ENCODE data around the gene BRAF. TPM values are rescaled to one million over a fixed set of nuclear protein-coding genes. Genes with fewer than 3 reads are reported as not detected.
"Not testable (repeated sequence)": the region's sequence is repeated elsewhere in the genome, so short reads cannot be mapped to it uniquely, and the experiment has no call there.

Gene BRAF
- total and polyA plus RNA-seq, 3 experiments from 2014 or later = 11.3 to 32.0 (median 28.4) TPM

GRCh38 chr7:140773104-140773503 is 151.6 kb downstream of the BRAF start:
- Mint-ChIP-seq H3K4me1 (peaks cover 0 to 2% (median 0%) of the 10 kb centered on the region in 3 donors), H3K36me3 (peaks cover 16 to 76% (median 30%) of the 10 kb centered on the region in 3 donors), H3K9me3 (peaks cover 0 to 2% (median 0%) of the 10 kb centered on the region in 5 donors), H3K27me3 (no peaks in the 10 kb centered on the region), H3K4me3 (no peak overlapping the region), H3K27ac (peak overlapping the region in 2 of 8 donors; percentile 11 to 50)
- peaks cover 27% of the 10 kb centered on the region for H3K36me3 ChIP-seq (ENCODE audit: insufficient read depth, low read length)
- no peak overlapping the region for H3K4me3 ChIP-seq (ENCODE audit: low read length)
- no peak for DNase-seq
- ChIA-PET CTCF (no interaction called here), POLR2A (no interaction called here)
- no peaks in the 10 kb centered on the region for H3K9me3 ChIP-seq (ENCODE audit: low read length)
- H3K27me3 ChIP-seq (ENCODE audit: insufficient read depth, low read length, poor library complexity, severe bottlenecking) = no peaks in the 10 kb centered on the region
- H3K4me1 ChIP-seq (ENCODE audit: insufficient read depth, low read length) = no peaks in the 10 kb centered on the region
- H3K27ac ChIP-seq (ENCODE audit: low read depth, low read length) = no peak overlapping the region

GRCh38 chr7:140771826-140772225 is 152.9 kb downstream of the BRAF start:
- Mint-ChIP-seq H3K27ac (no peak overlapping the region), H3K4me3 (no peak overlapping the region), H3K27me3 (no peaks in the 10 kb centered on the region), H3K9me3 (peaks cover 0 to 2% (median 0%) of the 10 kb centered on the region in 5 donors), H3K4me1 (peaks cover 0 to 2% (median 0%) of the 10 kb centered on the region in 3 donors), H3K36me3 (peaks cover 28 to 77% (median 38%) of the 10 kb centered on the region in 3 donors)
- ChIA-PET POLR2A (no interaction called here), CTCF (no interaction called here)
- no peaks in the 10 kb centered on the region for H3K27me3 ChIP-seq (ENCODE audit: insufficient read depth, low read length, poor library complexity, severe bottlenecking)
- no peak overlapping the region for H3K27ac ChIP-seq (ENCODE audit: low read depth, low read length)
- H3K9me3 ChIP-seq (ENCODE audit: low read length) = no peaks in the 10 kb centered on the region
- peaks cover 22% of the 10 kb centered on the region for H3K36me3 ChIP-seq (ENCODE audit: insufficient read depth, low read length)
- H3K4me1 ChIP-seq (ENCODE audit: insufficient read depth, low read length) = no peaks in the 10 kb centered on the region
- DNase-seq = no peak
- no peak overlapping the region for H3K4me3 ChIP-seq (ENCODE audit: low read length)

GRCh38 chr7:140769852-140770251 is 154.9 kb downstream of the BRAF start:
- no peak for DNase-seq
- Histone ChIP-seq H3K27me3 (ENCODE audit: insufficient read depth, low read length, poor library complexity, severe bottlenecking) (no peaks in the 10 kb centered on the region), H3K9me3 (ENCODE audit: low read length) (no peaks in the 10 kb centered on the region), H3K4me3 (ENCODE audit: low read length) (no peak overlapping the region), H3K4me1 (ENCODE audit: insufficient read depth, low read length) (no peaks in the 10 kb centered on the region), H3K27ac (ENCODE audit: low read depth, low read length) (no peak overlapping the region), H3K36me3 (ENCODE audit: insufficient read depth, low read length) (peaks cover 23% of the 10 kb centered on the region)
- ChIA-PET POLR2A (no interaction called here), CTCF (no interaction called here)
- Mint-ChIP-seq H3K36me3 (peaks cover 34 to 68% (median 37%) of the 10 kb centered on the region in 3 donors), H3K4me1 (peaks cover 0 to 2% (median 0%) of the 10 kb centered on the region in 3 donors), H3K4me3 (no peak overlapping the region), H3K27ac (no peak overlapping the region), H3K9me3 (peaks cover 0 to 2% (median 2%) of the 10 kb centered on the region in 5 donors), H3K27me3 (no peaks in the 10 kb centered on the region)

DNA sequence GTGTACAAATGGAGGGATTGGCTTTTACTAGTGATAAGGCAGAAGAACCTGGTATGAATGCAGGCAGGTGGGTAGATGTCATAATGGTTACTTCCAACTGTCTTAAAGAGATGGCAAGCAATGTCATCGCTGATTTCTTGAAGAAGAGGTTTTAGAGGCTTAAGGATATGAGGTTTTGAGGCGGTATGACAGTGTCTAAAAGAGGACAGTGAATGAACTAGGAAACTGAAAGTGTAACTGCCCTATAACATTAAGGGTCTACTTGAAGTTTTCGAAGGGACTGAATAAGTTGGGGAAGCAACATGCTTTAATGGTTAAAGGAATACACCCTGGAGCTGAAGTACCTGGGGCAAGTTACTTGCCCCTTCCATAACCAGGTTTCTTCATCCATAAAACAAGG is 157.3 kb downstream of the BRAF start:
- peak overlapping the region in 2 of 8 donors; percentile 54 to 67 for H3K27ac Mint-ChIP-seq
- no peak overlapping the region for H3K27ac ChIP-seq (ENCODE audit: low read depth, low read length)
- peaks cover 0 to 2% (median 2%) of the 10 kb centered on the region in 5 donors for H3K9me3 Mint-ChIP-seq
- H3K4me1 Mint-ChIP-seq = peaks cover 0 to 2% (median 0%) of the 10 kb centered on the region in 3 donors
- H3K36me3 ChIP-seq (ENCODE audit: insufficient read depth, low read length) = peaks cover 10% of the 10 kb centered on the region
- DNase-seq = no peak
- H3K9me3 ChIP-seq (ENCODE audit: low read length) = no peaks in the 10 kb centered on the region
- no peak overlapping the region for H3K4me3 Mint-ChIP-seq
- H3K4me1 ChIP-seq (ENCODE audit: insufficient read depth, low read length) = no peaks in the 10 kb centered on the region
- POLR2A ChIA-PET = no interaction called here
- H3K27me3 Mint-ChIP-seq = no peaks in the 10 kb centered on the region
- H3K4me3 ChIP-seq (ENCODE audit: low read length) = no peak overlapping the region
- peaks cover 28 to 46% (median 37%) of the 10 kb centered on the region in 3 donors for H3K36me3 Mint-ChIP-seq
- no peaks in the 10 kb centered on the region for H3K27me3 ChIP-seq (ENCODE audit: insufficient read depth, low read length, poor library complexity, severe bottlenecking)
- CTCF ChIA-PET = no interaction called here

DNA sequence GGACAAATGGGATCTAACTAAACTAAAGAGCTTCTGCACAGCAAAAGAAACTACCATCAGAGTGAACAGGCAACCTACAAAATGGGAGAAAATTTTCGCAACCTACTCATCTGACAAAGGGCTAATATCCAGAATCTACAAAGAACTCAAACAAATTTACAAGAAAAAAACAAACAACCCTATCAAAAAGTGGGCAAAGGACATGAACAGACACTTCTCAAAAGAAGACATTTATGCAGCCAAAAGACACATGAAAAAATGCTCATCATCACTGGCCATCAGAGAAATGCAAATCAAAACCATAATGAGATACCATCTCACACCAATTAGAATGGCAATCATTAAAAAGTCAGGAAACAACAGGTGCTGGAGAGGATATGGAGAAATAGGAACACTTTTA is 159.3 kb downstream of the BRAF start:
- H3K4me1 ChIP-seq (ENCODE audit: insufficient read depth, low read length); H3K4me1 Mint-ChIP-seq; DNase-seq; H3K27ac ChIP-seq (ENCODE audit: low read depth, low read length); H3K4me3 Mint-ChIP-seq; H3K27me3 ChIP-seq (ENCODE audit: insufficient read depth, low read length, poor library complexity, severe bottlenecking); H3K9me3 Mint-ChIP-seq; CTCF ChIA-PET; H3K4me3 ChIP-seq (ENCODE audit: low read length); H3K9me3 ChIP-seq (ENCODE audit: low read length); H3K27ac Mint-ChIP-seq; POLR2A ChIA-PET; H3K27me3 Mint-ChIP-seq: not testable (repeated sequence)
- peaks cover 10% of the 10 kb centered on the region for H3K36me3 ChIP-seq (ENCODE audit: insufficient read depth, low read length)
- peaks cover 21 to 47% (median 38%) of the 10 kb centered on the region in 3 donors for H3K36me3 Mint-ChIP-seq

GRCh38 chr7:140763166-140763565 is 161.6 kb downstream of the BRAF start:
- not testable (repeated sequence) for H3K4me3 Mint-ChIP-seq, H3K4me1 Mint-ChIP-seq

GRCh38 chr7:140761375-140761774 is 163.4 kb downstream of the BRAF start:
- H3K27ac ChIP-seq (ENCODE audit: low read depth, low read length); DNase-seq; H3K4me3 ChIP-seq (ENCODE audit: low read length); H3K27me3 ChIP-seq (ENCODE audit: insufficient read depth, low read length, poor library complexity, severe bottlenecking); POLR2A ChIA-PET; H3K9me3 Mint-ChIP-seq; H3K4me1 ChIP-seq (ENCODE audit: insufficient read depth, low read length); H3K4me3 Mint-ChIP-seq; CTCF ChIA-PET; H3K27ac Mint-ChIP-seq; H3K9me3 ChIP-seq (ENCODE audit: low read length); H3K27me3 Mint-ChIP-seq; H3K36me3 ChIP-seq (ENCODE audit: insufficient read depth, low read length); H3K4me1 Mint-ChIP-seq: not testable (repeated sequence)
- peaks cover 12 to 30% (median 26%) of the 10 kb centered on the region in 3 donors for H3K36me3 Mint-ChIP-seq

More at GRCh38 chr7:140763166-140763565, 161.6 kb downstream of the BRAF start:
- DNase-seq; H3K27ac ChIP-seq (ENCODE audit: low read depth, low read length); H3K9me3 ChIP-seq (ENCODE audit: low read length); H3K27me3 Mint-ChIP-seq; H3K4me3 ChIP-seq (ENCODE audit: low read length); H3K9me3 Mint-ChIP-seq; POLR2A ChIA-PET; H3K27ac Mint-ChIP-seq; CTCF ChIA-PET; H3K4me1 ChIP-seq (ENCODE audit: insufficient read depth, low read length); H3K27me3 ChIP-seq (ENCODE audit: insufficient read depth, low read length, poor library complexity, severe bottlenecking): not testable (repeated sequence)
- H3K36me3 ChIP-seq (ENCODE audit: insufficient read depth, low read length) = peaks cover 10% of the 10 kb centered on the region
- peaks cover 20 to 42% (median 38%) of the 10 kb centered on the region in 3 donors for H3K36me3 Mint-ChIP-seq

DNA sequence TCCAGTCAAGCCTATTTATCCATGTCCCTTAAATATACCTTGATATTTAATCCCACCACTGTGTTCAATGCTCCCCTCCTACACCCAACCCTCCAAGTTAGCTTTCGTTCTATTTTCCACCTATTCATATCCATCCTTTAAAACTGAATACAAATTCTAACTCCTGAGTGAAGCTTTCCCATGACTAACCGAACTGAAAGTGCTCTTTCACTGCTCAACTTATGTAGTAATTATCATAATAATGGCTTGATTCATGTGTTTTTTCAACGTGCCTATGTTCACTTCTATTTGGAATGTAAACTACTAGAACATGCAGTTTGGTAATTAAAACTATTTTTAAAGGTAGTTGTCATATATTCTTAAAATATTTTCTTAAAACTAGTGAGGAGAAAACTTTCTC is 170.2 kb downstream of the BRAF start:
- Histone ChIP-seq H3K4me1 (ENCODE audit: insufficient read depth, low read length) (no peaks in the 10 kb centered on the region), H3K27me3 (ENCODE audit: insufficient read depth, low read length, poor library complexity, severe bottlenecking) (no peaks in the 10 kb centered on the region), H3K4me3 (ENCODE audit: low read length) (no peak overlapping the region), H3K27ac (ENCODE audit: low read depth, low read length) (no peak overlapping the region), H3K9me3 (ENCODE audit: low read length) (no peaks in the 10 kb centered on the region), H3K36me3 (ENCODE audit: insufficient read depth, low read length) (peaks cover 6% of the 10 kb centered on the region)
- H3K27me3 Mint-ChIP-seq = no peaks in the 10 kb centered on the region
- ChIA-PET CTCF (no interaction called here), POLR2A (no interaction called here)
- peaks cover 0 to under 1% (median 0%) of the 10 kb centered on the region in 3 donors for H3K4me1 Mint-ChIP-seq
- peaks cover 2 to 56% (median 16%) of the 10 kb centered on the region in 3 donors for H3K36me3 Mint-ChIP-seq
- no peaks in the 10 kb centered on the region for H3K9me3 Mint-ChIP-seq
- no peak overlapping the region for H3K4me3 Mint-ChIP-seq
- no peak overlapping the region for H3K27ac Mint-ChIP-seq
- DNase-seq = no peak

GRCh38 chr7:140752533-140752932 is 172.2 kb downstream of the BRAF start:
- Histone ChIP-seq H3K9me3 (ENCODE audit: low read length) (no peaks in the 10 kb centered on the region), H3K4me3 (ENCODE audit: low read length) (no peak overlapping the region), H3K27me3 (ENCODE audit: insufficient read depth, low read length, poor library complexity, severe bottlenecking) (no peaks in the 10 kb centered on the region), H3K36me3 (ENCODE audit: insufficient read depth, low read length) (peaks cover 6% of the 10 kb centered on the region), H3K27ac (ENCODE audit: low read depth, low read length) (no peak overlapping the region), H3K4me1 (ENCODE audit: insufficient read depth, low read length) (no peaks in the 10 kb centered on the region)
- ChIA-PET POLR2A (no interaction called here), CTCF (no interaction called here)
- Mint-ChIP-seq H3K4me3 (no peak overlapping the region), H3K27ac (peak overlapping the region in 2 of 8 donors; percentile 15 to 28), H3K27me3 (no peaks in the 10 kb centered on the region), H3K36me3 (peaks cover 4 to 65% (median 19%) of the 10 kb centered on the region in 3 donors), H3K4me1 (no peaks in the 10 kb centered on the region), H3K9me3 (no peaks in the 10 kb centered on the region)
- no peak for DNase-seq
